Right atrium auricular region (tissue), 2 donors: ENCODE results near the gene MEIS1. TPM values are rescaled to one million over a fixed set of nuclear protein-coding genes. Genes with fewer than 3 reads are reported as not detected.

Experiments
- DNase-seq: peaks from one replicate; pipeline ENCODE4 v3.0.0-alpha.2; 2019; ENCODE audit warnings: low spot score
- H3K27ac ChIP-seq, 2 donors: fragments of 200-600 bp; sonication (generic); 1 replicate in 1 of 2; 2 replicates in 1 of 2; pipeline ENCODE4 v1.5.1; 2016 to 2019
- H3K27me3 ChIP-seq, 2 donors: fragments of 200-600 bp; sonication (generic); one replicate each; pipeline versions ENCODE4 v1.5.1 to v1.6.0; 2017 to 2019
- H3K36me3 ChIP-seq: fragments of 200-600 bp; sonication (generic); one replicate; pipeline ENCODE4 v1.5.1; 2016
- H3K4me1 ChIP-seq, 2 donors: fragments of 200-600 bp; sonication (generic); one replicate each; pipeline versions ENCODE4 v1.5.1 to v1.6.0; 2017 to 2019
- H3K4me3 ChIP-seq, 2 donors: fragments of 200-600 bp; sonication (generic); 1 replicate in 1 of 2; 2 replicates in 1 of 2; pipeline ENCODE4 v1.5.1; 2017 to 2019; ENCODE audit warnings: mild to moderate bottlenecking in 1 of 2, moderate library complexity in 1 of 2
- H3K9me3 ChIP-seq, 2 donors: fragments of 200-600 bp; sonication (generic); one replicate each; pipeline ENCODE4 v1.5.1; 2019
- total RNA-seq, 2 donors: library from RNA; depleted of rRNA; stranded (reverse); fragments of >200 nt; gene quantifications; one replicate each; pipeline ENCODE4 v1.1.0, GENCODE V29; 2016
- TF ChIP-seq, protein P1 (sequence below), 2 donors: fragments of 200-600 bp; sonication (generic); IDR thresholded peaks; one replicate each; pipeline ENCODE4 v1.5.1; 2019; ENCODE audit warnings: antibody characterized with exemption in 2 of 2

MEIS1 gene
- total RNA-seq, 2 donors from 2014 or later = 13.6 to 16.7 TPM

DNA sequence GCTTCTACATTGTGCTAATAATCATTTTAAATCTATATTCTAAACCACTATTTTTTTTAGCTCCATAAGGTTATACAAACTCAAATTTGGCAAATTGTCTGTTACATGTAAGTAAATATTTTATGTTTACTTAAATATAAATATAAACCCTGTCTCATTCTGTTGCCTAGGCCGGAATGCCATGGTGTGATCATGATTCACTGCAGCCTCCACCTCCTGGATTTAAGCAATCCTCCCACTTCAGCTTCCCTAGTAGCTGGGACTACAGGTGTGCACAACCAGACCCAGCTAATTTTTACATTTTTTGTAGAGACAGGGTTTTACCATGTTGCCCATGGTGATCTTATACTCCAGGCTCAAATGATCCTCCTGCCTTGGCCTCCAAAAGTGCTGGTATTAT, 124.7 kb downstream of the MEIS1 start:
- H3K36me3 ChIP-seq = no peaks in the 10 kb centered on the region
- no peaks in the 10 kb centered on the region for H3K27me3 ChIP-seq
- no peak overlapping the region for H3K4me3 ChIP-seq
- TF ChIP-seq, protein P1, sequence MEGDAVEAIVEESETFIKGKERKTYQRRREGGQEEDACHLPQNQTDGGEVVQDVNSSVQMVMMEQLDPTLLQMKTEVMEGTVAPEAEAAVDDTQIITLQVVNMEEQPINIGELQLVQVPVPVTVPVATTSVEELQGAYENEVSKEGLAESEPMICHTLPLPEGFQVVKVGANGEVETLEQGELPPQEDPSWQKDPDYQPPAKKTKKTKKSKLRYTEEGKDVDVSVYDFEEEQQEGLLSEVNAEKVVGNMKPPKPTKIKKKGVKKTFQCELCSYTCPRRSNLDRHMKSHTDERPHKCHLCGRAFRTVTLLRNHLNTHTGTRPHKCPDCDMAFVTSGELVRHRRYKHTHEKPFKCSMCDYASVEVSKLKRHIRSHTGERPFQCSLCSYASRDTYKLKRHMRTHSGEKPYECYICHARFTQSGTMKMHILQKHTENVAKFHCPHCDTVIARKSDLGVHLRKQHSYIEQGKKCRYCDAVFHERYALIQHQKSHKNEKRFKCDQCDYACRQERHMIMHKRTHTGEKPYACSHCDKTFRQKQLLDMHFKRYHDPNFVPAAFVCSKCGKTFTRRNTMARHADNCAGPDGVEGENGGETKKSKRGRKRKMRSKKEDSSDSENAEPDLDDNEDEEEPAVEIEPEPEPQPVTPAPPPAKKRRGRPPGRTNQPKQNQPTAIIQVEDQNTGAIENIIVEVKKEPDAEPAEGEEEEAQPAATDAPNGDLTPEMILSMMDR (IDR thresholded peaks at IDR 0.05) = no peak
- no peak for DNase-seq
- H3K9me3 ChIP-seq = no peaks in the 10 kb centered on the region
- peaks cover 0 to 4% of the 10 kb centered on the region in 2 donors for H3K4me1 ChIP-seq
- H3K27ac ChIP-seq = no peak overlapping the region

GRCh38 chr2:66560683-66561082, 125.8 kb downstream of the MEIS1 start:
- H3K36me3 ChIP-seq = no peaks in the 10 kb centered on the region
- no peak overlapping the region for H3K27ac ChIP-seq
- TF ChIP-seq, protein P1 (IDR thresholded peaks at IDR 0.05) = no peak
- H3K9me3 ChIP-seq = no peaks in the 10 kb centered on the region
- DNase-seq = no peak
- H3K4me1 ChIP-seq = no peaks in the 10 kb centered on the region
- no peaks in the 10 kb centered on the region for H3K27me3 ChIP-seq
- no peak overlapping the region for H3K4me3 ChIP-seq

DNA sequence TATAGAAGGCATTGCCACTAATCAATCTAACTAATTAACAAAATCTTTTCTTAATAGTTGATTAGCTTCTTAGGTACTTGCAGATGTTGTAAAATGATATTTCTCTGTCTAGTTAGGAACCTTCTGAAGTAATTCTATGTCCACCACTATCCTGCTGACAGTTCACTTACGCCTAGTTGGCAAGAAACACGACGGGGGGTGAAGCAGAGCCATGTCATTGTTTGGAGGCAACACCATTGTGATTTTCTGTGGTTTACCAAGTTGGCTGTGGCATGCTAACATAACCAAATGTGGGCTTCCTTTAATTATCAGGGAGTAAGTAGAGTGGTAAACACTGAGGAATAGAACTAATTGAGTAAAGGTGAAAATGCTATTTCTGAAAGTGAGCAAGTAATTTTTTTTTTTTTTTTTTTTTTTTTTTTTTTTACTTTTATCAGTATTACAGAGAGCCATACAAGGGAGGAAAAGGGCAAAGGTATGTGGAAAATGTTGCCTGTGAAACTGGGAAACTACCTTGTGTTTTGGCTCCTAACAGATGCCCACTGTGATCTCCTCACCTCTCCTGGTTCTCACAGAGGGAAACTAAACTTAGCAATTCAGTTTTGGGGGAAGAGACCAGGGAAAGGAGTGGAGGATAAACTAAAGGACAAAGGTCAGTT, 126.8 kb downstream of the MEIS1 start:
- no peak overlapping the region for H3K27ac ChIP-seq
- TF ChIP-seq, protein P1 (IDR thresholded peaks at IDR 0.05) = no peak
- H3K4me1 ChIP-seq = no peaks in the 10 kb centered on the region
- H3K36me3 ChIP-seq = no peaks in the 10 kb centered on the region
- H3K27me3 ChIP-seq = no peaks in the 10 kb centered on the region
- DNase-seq = no peak
- no peaks in the 10 kb centered on the region for H3K9me3 ChIP-seq
- H3K4me3 ChIP-seq = no peak overlapping the region

GRCh38 chr2:66562304-66562685, 127.4 kb downstream of the MEIS1 start:
- no peak overlapping the region for H3K4me3 ChIP-seq
- H3K27ac ChIP-seq = no peak overlapping the region
- TF ChIP-seq, protein P1 (IDR thresholded peaks at IDR 0.05) = no peak
- H3K36me3 ChIP-seq = no peaks in the 10 kb centered on the region
- H3K9me3 ChIP-seq = no peaks in the 10 kb centered on the region
- no peaks in the 10 kb centered on the region for H3K4me1 ChIP-seq
- DNase-seq = no peak
- H3K27me3 ChIP-seq = no peaks in the 10 kb centered on the region

DNA sequence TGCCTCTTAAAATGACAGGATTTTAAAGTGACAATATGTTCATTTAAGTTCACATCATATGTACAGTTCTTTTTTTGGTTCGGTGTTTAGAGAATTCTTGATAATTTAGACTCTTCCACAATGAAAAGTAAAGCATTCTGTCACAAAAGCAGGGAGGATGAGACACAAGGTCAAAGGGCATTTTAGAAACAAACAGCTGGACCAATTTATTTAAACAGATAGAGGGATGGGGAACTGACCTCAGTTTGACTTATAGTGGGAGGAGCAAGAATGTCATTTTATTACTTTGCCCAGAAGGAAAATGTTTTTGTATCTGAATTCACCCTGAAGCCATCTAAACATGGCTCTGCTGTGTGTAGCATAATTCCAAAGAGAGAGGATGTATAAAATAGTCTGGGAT, 128.5 kb downstream of the MEIS1 start:
- Histone ChIP-seq H3K4me3 (no peak overlapping the region), H3K27me3 (no peaks in the 10 kb centered on the region), H3K9me3 (no peaks in the 10 kb centered on the region), H3K36me3 (no peaks in the 10 kb centered on the region), H3K27ac (no peak overlapping the region), H3K4me1 (no peaks in the 10 kb centered on the region)
- TF ChIP-seq, protein P1 (IDR thresholded peaks at IDR 0.05) = no peak
- no peak for DNase-seq

DNA sequence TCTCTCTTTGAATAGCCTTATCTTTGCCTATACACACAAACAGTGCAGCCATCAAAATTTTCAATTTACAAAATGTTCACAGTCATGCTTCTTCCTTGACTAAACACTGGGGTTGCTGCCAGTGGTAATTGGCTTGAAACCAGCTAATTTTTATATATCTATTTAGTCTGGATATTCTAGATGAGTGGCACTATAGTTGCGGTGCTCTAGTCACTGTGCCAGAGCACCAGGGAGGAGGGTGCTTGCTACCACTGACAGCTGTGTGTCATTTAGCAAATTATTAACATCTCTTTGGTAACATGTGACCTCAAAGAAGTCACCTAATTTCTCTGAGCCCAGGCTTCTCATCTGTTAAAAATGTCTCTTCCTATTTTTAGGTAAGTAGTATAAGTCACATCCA, 130.4 kb downstream of the MEIS1 start:
- Histone ChIP-seq H3K27ac (no peak overlapping the region), H3K4me1 (no peaks in the 10 kb centered on the region)
- DNase-seq = no peak

More for the DNA sequence above, 130.4 kb downstream of the MEIS1 start:
- no peaks in the 10 kb centered on the region for H3K27me3 ChIP-seq
- H3K9me3 ChIP-seq = no peaks in the 10 kb centered on the region
- TF ChIP-seq, protein P1 (IDR thresholded peaks at IDR 0.05) = no peak
- peaks cover 7% of the 10 kb centered on the region for H3K36me3 ChIP-seq
- no peak overlapping the region for H3K4me3 ChIP-seq
